Cerebellar nuclear complex (tissue), 1 donor: ENCODE data around the gene AGRP.
A peak's percentile ranks its signal among the peaks of the same experiment; 100 is the strongest.
"Not testable (repeated sequence)": the region's sequence is repeated elsewhere in the genome, so short reads cannot be mapped to it uniquely, and the experiment has no call there.

Source experiments
- DNase-seq, 2 experiments: peaks; one replicate each; lab custom pipeline; 2025; lab: John Stamatoyannopoulos, UW

The AGRP gene

GRCh38 chr16:67504031-67505021, 21.0 kb upstream of the AGRP start:
- DNase-seq: no peak

- DNase-seq: no peak
Measured at GRCh38 chr16:67499106-67499505, 15.8 kb upstream of the AGRP start.

GRCh38 chr16:67490335-67491096, 7.2 kb upstream of the AGRP start:
- no peak for DNase-seq

GRCh38 chr16:67489401-67490083, 6.2 kb upstream of the AGRP start:
- DNase-seq: no peak

- not testable (repeated sequence) for DNase-seq
Measured at GRCh38 chr16:67487561-67487960, 4.2 kb upstream of the AGRP start.

GRCh38 chr16:67486805-67487204, 3.5 kb upstream of the AGRP start:
- DNase-seq: no peak

GRCh38 chr16:67483731-67484525, 581 bp upstream of the AGRP start:
- DNase-seq: no peak

GRCh38 chr16:67482233-67482924, 968 bp downstream of the AGRP start:
- DNase-seq: no peak

GRCh38 chr16:67481561-67482232, 1.6 kb downstream of the AGRP start:
- no peak for DNase-seq

- DNase-seq: peak; percentile 71 to 90
Measured at GRCh38 chr16:67480833-67481560, 2.4 kb downstream of the AGRP start, which contains the start of gene ATP6V0D1. ATP6V0D1 (minus strand) TSS chr16:67481157; CDS start chr16:67481086, 71 bp downstream.

- no peak for DNase-seq
Measured at GRCh38 chr16:67477960-67478554, 5.3 kb downstream of the AGRP start.

GRCh38 chr16:67474551-67475455, 8.5 kb downstream of the AGRP start:
- no peak for DNase-seq

- DNase-seq: no peak
Measured at GRCh38 chr16:67471758-67472384, 11.5 kb downstream of the AGRP start.

GRCh38 chr16:67470359-67470758, 13.0 kb downstream of the AGRP start:
- peak; percentile 98 for DNase-seq

GRCh38 chr16:67468731-67469130, 14.6 kb downstream of the AGRP start:
- no peak for DNase-seq

- DNase-seq: no peak
Measured at GRCh38 chr16:67466581-67466980, 16.8 kb downstream of the AGRP start.

- no peak for DNase-seq
Measured at GRCh38 chr16:67464565-67464964, 18.8 kb downstream of the AGRP start.
